Skeletal muscle satellite cell (primary cell): ENCODE results near the gene HRH1.

ENCODE experiments used
- H3K27me3 ChIP-seq: 2 replicates; pipeline ENCODE4 v1.7.0; 2013; ENCODE audit warnings: low read length; ENCODE audit not compliant: control insufficient read depth, insufficient read depth
- H3K36me3 ChIP-seq: 2 replicates; pipeline ENCODE4 v1.7.0; 2013; ENCODE audit warnings: mild to moderate bottlenecking, control low read depth, low read length; ENCODE audit not compliant: insufficient read depth
- H3K4me1 ChIP-seq: 2 replicates; pipeline ENCODE4 v1.7.0; 2013; ENCODE audit warnings: low read length; ENCODE audit not compliant: control insufficient read depth, insufficient read depth
- H3K4me2 ChIP-seq: 2 replicates; pipeline ENCODE4 v1.7.0; 2013; ENCODE audit warnings: mild to moderate bottlenecking, low read length
- H3K4me3 ChIP-seq: 2 replicates; pipeline ENCODE4 v1.7.0; 2013; ENCODE audit warnings: low read length
- H3K9ac ChIP-seq: 2 replicates; pipeline ENCODE4 v1.7.0; 2013; ENCODE audit warnings: mild to moderate bottlenecking, low read depth, low read length, moderate library complexity
- H3K9me3 ChIP-seq: replicated peaks from 2 replicates; pipeline ENCODE4 v1.7.0; 2013; ENCODE audit warnings: mild to moderate bottlenecking, control low read depth, low read length

Gene HRH1

DNA sequence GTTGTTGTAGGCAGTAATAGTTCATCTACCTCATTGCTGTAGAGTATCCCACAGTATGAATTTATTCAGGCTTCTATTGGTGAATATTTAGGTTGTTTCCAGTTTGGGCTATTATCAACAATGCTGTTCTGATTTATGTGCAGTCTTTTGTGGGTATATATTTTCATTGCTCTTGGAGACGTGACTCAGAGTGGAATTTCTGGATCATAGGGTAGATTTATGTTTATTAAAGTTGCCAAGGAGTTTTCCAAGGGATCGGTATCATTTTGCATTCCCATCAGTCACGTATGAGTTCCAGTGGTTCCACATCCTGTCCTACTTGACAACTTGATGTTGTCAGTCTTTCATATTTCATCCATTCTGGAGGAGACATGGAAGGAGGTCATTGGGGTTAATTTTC lies 8.4 kb upstream of the HRH1 start:
- Histone ChIP-seq H3K9ac (peak overlapping the region; percentile 71), H3K36me3 (no peaks in the 10 kb centered on the region), H3K27me3 (no peaks in the 10 kb centered on the region), H3K4me3 (no peak overlapping the region), H3K9me3 (no peaks in the 10 kb centered on the region), H3K4me1 (peaks cover 26% of the 10 kb centered on the region), H3K4me2 (peak overlapping the region; percentile 40)

DNA sequence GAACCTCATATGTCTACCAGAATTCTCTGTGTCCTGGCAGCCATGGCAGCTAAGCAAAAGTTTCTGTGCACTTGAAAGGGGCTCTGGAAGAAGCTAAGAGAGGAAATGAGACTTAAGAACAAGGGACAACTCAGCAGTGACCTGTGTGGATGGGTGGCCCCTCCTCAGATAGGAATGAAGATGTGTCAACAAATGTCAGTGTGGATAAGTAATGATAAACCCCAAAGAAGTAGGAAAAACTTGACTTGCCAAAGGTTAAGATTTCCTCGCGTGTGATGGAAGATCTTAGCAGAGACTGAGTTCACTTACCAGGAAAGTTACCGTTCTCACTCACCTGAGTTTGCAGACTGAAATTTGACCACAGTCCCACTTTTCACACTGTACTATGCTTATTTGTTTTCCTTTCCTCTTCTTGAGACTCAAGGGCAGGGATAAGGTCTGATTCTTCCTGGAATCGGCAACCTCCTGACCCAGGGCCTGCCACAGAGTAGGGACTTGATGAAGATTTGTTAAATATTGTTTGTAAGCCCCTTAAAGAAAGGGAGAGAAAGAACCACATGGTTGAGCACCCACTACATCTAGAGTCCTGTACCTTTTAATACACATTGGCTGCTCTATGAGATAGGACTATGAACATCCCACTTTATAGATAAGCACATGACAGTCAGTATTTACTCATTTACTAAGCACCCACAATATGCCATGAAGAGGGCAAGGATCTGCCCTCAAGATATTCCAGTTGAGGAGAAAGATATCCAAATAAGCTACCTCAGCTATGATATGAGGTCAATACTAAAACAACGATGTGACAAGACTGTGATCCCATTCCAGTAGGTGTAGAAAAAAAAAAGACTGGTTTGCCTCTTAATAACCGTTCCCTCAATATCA lies 7.3 kb upstream of the HRH1 start:
- no peaks in the 10 kb centered on the region for H3K27me3 ChIP-seq
- H3K9me3 ChIP-seq: no peaks in the 10 kb centered on the region
- H3K4me3 ChIP-seq: no peak overlapping the region
- H3K9ac ChIP-seq: peak overlapping the region; percentile 71
- H3K4me1 ChIP-seq: peaks cover 26% of the 10 kb centered on the region
- no peak overlapping the region for H3K4me2 ChIP-seq
- no peaks in the 10 kb centered on the region for H3K36me3 ChIP-seq

DNA sequence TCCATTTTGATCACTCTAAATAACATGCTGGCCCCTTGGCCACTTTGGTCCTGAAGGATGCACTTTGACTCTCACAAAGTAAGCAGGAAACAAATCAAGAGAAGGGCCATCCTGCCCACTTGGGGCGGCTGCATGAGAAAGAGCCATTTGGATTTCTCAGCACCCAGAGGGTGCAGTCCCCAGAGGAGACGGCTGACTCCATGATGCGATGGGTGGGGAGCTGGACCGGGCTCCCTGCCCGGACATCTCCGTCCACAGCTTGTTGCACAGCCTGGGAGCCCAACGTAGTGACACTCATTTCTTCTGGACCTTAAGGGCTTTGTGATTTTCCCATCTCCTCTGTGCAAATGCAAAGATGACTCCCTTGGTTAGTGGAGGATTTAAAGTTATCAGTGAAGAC lies 4.0 kb upstream of the HRH1 start:
- Histone ChIP-seq H3K4me1 (peaks cover 17% of the 10 kb centered on the region), H3K27me3 (no peaks in the 10 kb centered on the region), H3K4me3 (no peak overlapping the region)

DNA sequence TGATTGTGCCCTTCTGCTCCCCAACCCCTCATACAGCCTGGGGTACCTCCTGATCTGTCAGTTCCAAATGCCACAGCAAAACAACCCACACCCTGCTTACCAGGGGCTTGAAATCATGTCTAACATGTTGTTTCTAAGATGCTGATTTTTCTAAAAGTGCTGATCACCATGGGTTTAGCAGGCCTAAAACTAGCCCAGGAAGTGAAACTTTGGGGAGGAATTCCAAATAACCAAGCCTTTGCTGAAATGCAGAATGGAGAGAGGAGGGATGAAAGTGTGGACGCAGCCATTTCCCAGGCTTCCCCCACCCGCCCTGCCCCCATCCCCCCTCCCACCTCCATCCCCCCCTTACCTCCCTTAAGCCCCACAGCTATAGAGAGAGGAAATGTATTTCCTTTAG lies 2.0 kb upstream of the HRH1 start:
- no peaks in the 10 kb centered on the region for H3K36me3 ChIP-seq
- no peak overlapping the region for H3K4me2 ChIP-seq
- H3K4me1 ChIP-seq: peaks cover 9% of the 10 kb centered on the region
- H3K4me3 ChIP-seq: no peak overlapping the region
- no peaks in the 10 kb centered on the region for H3K27me3 ChIP-seq
- no peak overlapping the region for H3K9ac ChIP-seq
- no peaks in the 10 kb centered on the region for H3K9me3 ChIP-seq

More for the DNA sequence above, 4.0 kb upstream of the HRH1 start:
- H3K9ac ChIP-seq: no peak overlapping the region
- H3K36me3 ChIP-seq: no peaks in the 10 kb centered on the region
- no peak overlapping the region for H3K4me2 ChIP-seq
- H3K9me3 ChIP-seq: no peaks in the 10 kb centered on the region

DNA sequence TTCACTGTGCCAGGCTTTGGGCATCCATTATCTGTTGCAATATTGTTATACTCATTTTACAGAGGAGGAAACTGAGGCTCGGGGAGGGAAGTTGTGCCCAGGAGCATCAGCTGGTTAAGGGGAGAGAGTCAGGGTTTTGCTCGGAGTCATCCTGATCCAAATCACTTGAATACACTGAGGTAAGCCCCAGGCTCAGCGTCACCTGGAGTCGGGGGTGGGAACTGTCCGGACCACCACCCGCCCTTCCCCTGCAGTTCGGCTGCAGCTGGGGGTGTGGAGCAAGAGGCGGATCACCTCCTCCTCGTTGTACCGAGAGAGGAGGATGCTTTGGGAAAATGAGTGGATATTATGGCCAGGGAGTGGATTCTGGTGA lies 646 bp downstream of the HRH1 start:
- Histone ChIP-seq H3K36me3 (peaks cover 3% of the 10 kb centered on the region), H3K27me3 (no peaks in the 10 kb centered on the region), H3K4me1 (peaks cover 22% of the 10 kb centered on the region), H3K9ac (peak overlapping the region; percentile 87), H3K4me2 (peak overlapping the region; percentile 100), H3K4me3 (peak overlapping the region; percentile 83), H3K9me3 (no peaks in the 10 kb centered on the region)

DNA sequence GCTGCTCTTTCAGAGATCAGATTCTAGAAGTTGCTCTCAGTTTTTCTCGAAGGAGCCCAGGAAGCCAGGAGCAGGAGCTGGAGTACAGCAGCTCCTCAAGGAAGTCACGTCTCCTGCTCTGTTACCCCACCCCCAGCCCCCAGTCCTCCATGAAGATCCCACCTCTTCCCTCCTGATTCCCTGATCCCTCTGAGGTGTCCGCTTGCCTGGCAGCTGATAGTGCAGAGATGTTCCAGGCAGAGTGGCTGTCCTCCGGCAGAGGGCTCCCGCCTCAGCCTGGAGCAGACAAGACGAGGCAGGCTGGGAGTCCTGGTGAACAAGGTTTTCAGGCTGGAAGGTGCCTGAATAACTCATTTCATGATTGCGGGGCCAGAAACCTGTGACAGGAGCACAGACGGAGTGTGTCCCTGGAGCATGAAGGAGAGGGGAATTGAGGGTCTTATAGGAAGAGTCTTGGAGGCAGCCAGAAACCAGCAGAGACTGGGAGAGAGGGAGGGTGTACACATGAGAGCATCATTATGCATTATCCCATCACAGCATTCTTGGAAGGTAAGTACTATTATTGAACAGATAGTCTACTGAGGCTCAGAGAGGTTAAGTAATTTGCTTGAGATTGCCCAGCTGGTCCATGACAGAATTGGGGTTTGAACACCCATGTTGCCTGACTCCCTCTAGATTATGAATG lies 1.2 kb downstream of the HRH1 start:
- Histone ChIP-seq H3K4me1 (peaks cover 25% of the 10 kb centered on the region), H3K9ac (peak overlapping the region; percentile 87), H3K4me3 (peak overlapping the region; percentile 83), H3K36me3 (peaks cover 3% of the 10 kb centered on the region), H3K4me2 (peak overlapping the region; percentile 100), H3K9me3 (no peaks in the 10 kb centered on the region), H3K27me3 (no peaks in the 10 kb centered on the region)

DNA sequence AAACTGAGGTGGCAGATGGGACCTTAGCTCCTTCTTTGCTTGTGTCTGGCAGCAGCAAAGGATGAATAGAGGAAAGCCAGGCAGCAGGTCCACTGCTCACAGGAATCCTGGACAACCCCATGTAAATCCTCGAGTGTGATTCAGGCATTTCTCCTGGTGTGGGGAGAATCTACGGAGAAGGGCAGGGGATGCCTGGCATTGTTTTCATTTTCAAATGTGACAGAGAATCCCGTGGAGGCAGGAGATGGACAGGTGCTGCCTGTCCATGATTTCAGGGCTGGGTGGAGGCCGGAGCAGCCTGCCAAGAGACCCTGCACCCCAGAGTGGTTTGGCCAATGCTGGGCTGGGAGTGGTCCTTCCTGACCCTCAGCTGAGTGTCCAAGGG lies 1.7 kb downstream of the HRH1 start:
- H3K4me3 ChIP-seq: peak overlapping the region; percentile 83
- no peaks in the 10 kb centered on the region for H3K27me3 ChIP-seq
- peaks cover 5% of the 10 kb centered on the region for H3K36me3 ChIP-seq
- H3K9me3 ChIP-seq: no peaks in the 10 kb centered on the region
- H3K9ac ChIP-seq: peak overlapping the region; percentile 87
- peaks cover 25% of the 10 kb centered on the region for H3K4me1 ChIP-seq
- peak overlapping the region; percentile 100 for H3K4me2 ChIP-seq

DNA sequence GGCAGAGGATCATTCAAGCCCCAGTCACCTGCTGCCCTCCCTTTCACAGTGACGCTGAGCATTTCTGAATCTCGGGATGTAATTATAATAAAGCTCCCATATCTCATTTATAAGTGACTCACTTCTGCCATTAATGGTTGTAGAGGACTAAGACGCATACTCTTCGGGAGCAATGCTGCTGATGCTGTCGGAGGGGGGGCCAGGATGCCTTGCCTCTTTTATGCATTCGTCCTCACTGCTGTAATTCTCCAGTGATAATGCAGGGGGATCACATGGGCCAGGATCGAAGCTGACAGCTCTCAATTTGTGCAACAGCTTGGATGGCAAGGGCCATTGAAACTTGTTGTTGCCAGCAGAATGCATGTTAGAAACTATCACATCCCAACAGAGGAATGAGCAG lies 3.1 kb downstream of the HRH1 start:
- no peaks in the 10 kb centered on the region for H3K27me3 ChIP-seq
- H3K36me3 ChIP-seq: peaks cover 6% of the 10 kb centered on the region
- no peaks in the 10 kb centered on the region for H3K9me3 ChIP-seq
- H3K4me1 ChIP-seq: peaks cover 25% of the 10 kb centered on the region
- no peak overlapping the region for H3K9ac ChIP-seq
- H3K4me3 ChIP-seq: no peak overlapping the region
- H3K4me2 ChIP-seq: no peak overlapping the region

DNA sequence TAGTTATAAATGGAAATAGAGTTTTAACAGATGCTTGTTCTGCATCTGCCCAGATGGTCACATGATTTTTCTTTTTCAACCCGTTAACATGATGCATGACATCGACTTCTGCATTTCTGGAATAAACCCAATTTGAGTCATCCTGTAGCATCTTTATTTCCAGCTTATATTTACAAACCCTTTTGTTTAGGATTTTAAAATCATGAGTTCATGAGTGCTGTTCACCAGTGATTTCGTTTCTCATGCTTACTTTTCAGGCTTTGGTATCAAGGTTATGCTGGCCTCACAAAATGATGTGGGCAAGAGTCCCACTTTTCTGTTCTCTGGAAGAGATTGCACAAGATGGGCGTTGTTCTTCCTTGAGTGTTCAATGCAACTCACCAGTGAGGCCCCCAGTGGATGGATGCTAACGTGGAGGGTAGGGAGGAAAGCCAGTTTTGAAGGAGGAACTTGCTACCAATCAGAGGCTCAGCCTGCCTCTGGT lies 5.2 kb downstream of the HRH1 start:
- no peaks in the 10 kb centered on the region for H3K9me3 ChIP-seq
- H3K4me2 ChIP-seq: peak overlapping the region; percentile 29
- no peaks in the 10 kb centered on the region for H3K27me3 ChIP-seq
- H3K4me1 ChIP-seq: peaks cover 25% of the 10 kb centered on the region
- H3K4me3 ChIP-seq: no peak overlapping the region
- peaks cover 6% of the 10 kb centered on the region for H3K36me3 ChIP-seq
- peak overlapping the region; percentile 14 for H3K9ac ChIP-seq

DNA sequence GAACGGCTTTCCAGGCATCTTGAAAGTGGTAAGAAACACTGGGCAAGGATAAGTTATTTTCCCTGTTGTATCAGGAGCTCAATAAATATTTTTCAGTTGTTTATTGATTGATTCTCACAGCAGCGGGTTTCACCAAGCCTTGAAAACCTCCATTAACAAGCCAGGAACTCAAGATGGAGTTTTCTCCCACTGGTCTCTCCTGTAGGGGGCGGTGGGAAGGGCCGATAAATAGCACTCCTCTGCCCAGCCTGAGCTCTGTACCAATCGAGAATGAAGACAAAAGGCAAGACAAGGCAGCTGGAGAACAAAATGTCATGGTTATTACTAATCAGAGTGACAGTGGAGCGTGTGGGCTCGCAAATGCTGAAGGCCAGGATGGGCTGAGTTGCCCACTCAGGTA lies 7.4 kb downstream of the HRH1 start:
- Histone ChIP-seq H3K4me3 (no peak overlapping the region), H3K36me3 (peaks cover 10% of the 10 kb centered on the region), H3K27me3 (no peaks in the 10 kb centered on the region), H3K4me2 (no peak overlapping the region), H3K4me1 (peaks cover 16% of the 10 kb centered on the region), H3K9me3 (no peaks in the 10 kb centered on the region), H3K9ac (no peak overlapping the region)

DNA sequence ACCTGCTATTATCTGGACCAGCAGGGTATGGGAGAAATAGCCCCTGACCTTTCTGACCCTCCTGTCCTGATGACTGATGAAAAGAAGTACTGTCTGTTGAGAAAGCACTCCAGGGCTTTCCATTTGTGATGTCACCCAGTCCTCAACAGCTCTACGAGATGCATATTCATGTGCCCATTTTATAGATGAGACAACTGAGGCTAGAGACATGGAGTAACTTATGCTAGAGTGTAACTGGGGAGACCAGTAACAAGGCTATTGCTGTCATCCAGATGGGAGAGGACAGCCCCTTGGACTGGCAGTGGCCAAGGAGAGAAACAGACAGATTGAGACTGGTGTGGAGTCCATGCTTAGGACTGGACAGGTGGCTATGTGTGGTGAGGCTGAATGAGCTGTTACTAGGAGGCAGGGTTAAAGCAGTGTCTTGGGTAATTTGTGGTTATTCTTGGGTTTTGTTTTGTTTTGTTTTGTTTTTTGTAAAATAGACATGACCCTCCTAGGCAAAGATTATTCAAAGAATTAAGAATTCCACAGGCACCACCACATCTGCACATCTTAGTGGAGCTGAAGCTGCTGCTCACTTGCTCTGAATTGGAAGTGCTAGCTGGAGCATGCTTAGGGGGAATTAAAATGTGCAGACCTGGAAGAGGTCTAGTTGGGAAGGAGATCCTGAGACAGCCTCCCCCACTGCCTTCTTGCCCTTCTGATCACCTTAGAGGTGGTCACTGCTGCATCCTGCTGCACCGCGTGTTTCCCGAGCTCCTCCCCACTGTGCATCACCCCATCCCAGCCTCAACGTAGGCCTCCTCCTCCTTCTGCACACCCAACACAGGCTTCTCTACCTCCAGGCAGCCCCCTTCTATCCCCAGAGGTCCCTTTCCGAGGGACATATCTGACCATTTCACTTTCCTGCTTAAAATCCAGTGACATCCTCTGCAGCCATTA lies 8.4 kb downstream of the HRH1 start:
- H3K4me2 ChIP-seq: no peak overlapping the region
- H3K9ac ChIP-seq: no peak overlapping the region
- peaks cover 16% of the 10 kb centered on the region for H3K4me1 ChIP-seq
- no peak overlapping the region for H3K4me3 ChIP-seq
- peaks cover 8% of the 10 kb centered on the region for H3K36me3 ChIP-seq
- no peaks in the 10 kb centered on the region for H3K9me3 ChIP-seq
- no peaks in the 10 kb centered on the region for H3K27me3 ChIP-seq
